HL-60 (cell line): ENCODE measurements around the gene PARD6B.

Experiments used
- CTCF ChIP-seq: IDR thresholded peaks from one replicate; pipeline ENCODE4 v1.5.1; 2011; ENCODE audit warnings: low read length, control low read depth, inconsistent platforms; ENCODE audit not compliant: insufficient read depth
- POLR2AphosphoS5 ChIP-seq: IDR thresholded peaks from 2 replicates; pipeline ENCODE4 v1.6.1; 2012; ENCODE audit warnings: low read depth
- REST ChIP-seq: IDR thresholded peaks from 2 replicates; pipeline ENCODE4 v1.6.1; 2012; ENCODE audit warnings: low read depth; ENCODE audit not compliant: insufficient replicate concordance

GRCh38 chr20:50724851-50725723, 6.3 kb upstream of the PARD6B start:
- TF ChIP-seq POLR2AphosphoS5 (no peak), CTCF (no peak), REST (no peak)
